Kidney epithelial cell (primary cell): ENCODE results near the gene ZNF446. TPM values are rescaled to one million over a fixed set of nuclear protein-coding genes. Genes with fewer than 3 reads are reported as not detected.

Experiments used
- DNase-seq: peaks from one replicate; pipeline ENCODE4 v3.0.0-alpha.2; 2010; ENCODE audit warnings: low read depth
- H3K27me3 ChIP-seq: 2 replicates; pipeline ENCODE4 v1.6.0; 2011; ENCODE audit warnings: low read length; ENCODE audit not compliant: control insufficient read depth, insufficient read depth
- H3K36me3 ChIP-seq: 2 replicates; pipeline ENCODE4 v1.5.1; 2011; ENCODE audit warnings: low read length; ENCODE audit not compliant: control insufficient read depth, insufficient read depth
- H3K4me3 ChIP-seq: 2 replicates; pipeline ENCODE4 v1.5.1; 2011; ENCODE audit warnings: low read depth, mild to moderate bottlenecking, control low read depth, low read length
- CTCF ChIP-seq: IDR thresholded peaks from 2 replicates; pipeline ENCODE4 v1.5.1; 2011; ENCODE audit warnings: mild to moderate bottlenecking, moderate library complexity, low read length, control low read depth, inconsistent platforms; ENCODE audit not compliant: insufficient read depth, poor library complexity, severe bottlenecking
- total RNA-seq: library from RNA; depleted of rRNA; stranded (reverse); fragments of >200 nt; gene quantifications from 2 replicates; pipeline ENCODE4 v1.2.3, GENCODE V29; 2015

ZNF446 gene
- total RNA-seq, 1 donor from 2014 or later, result 10.8 TPM

GRCh38 chr19:58516964-58517833, 41.0 kb downstream of the ZNF446 start:
- DNase-seq, result no peak
- TF ChIP-seq CTCF, result no peak
- Histone ChIP-seq H3K4me3 (no peak overlapping the region), H3K36me3 (no peaks in the 10 kb centered on the region), H3K27me3 (no peaks in the 10 kb centered on the region)

- no peak for TF ChIP-seq CTCF
- H3K36me3 ChIP-seq, result no peaks in the 10 kb centered on the region
- no peaks in the 10 kb centered on the region for H3K27me3 ChIP-seq
- H3K4me3 ChIP-seq, result peak overlapping the region; percentile 92
- no peak for DNase-seq
These were observed 42.3 kb downstream of the ZNF446 start for GRCh38 chr19:58518256-58519086.

GRCh38 chr19:58519087-58519354, 42.9 kb downstream of the ZNF446 start:
- Histone ChIP-seq H3K36me3 (no peaks in the 10 kb centered on the region), H3K4me3 (peak overlapping the region; percentile 92), H3K27me3 (no peaks in the 10 kb centered on the region)
- peak; percentile 91 for TF ChIP-seq CTCF
- no peak for DNase-seq

GRCh38 chr19:58519355-58520256, 43.5 kb downstream of the ZNF446 start, which contains the start of gene ZBTB45:
Gene ZBTB45, minus strand, starts transcription at chr19:58519810. Its CDS starts 2,137 bp downstream, at chr19:58517673.
- Histone ChIP-seq H3K4me3 (peak within 1 kb of the TSS; percentile 92), H3K36me3 (no peaks in the 10 kb centered on the region), H3K27me3 (no peaks in the 10 kb centered on the region)
- DNase-seq, result peak; percentile 71
- TF ChIP-seq CTCF, result peak; percentile 81

GRCh38 chr19:58520257-58520599, 44.1 kb downstream of the ZNF446 start:
- TF ChIP-seq CTCF, result no peak
- no peak for DNase-seq
- no peaks in the 10 kb centered on the region for H3K27me3 ChIP-seq
- peak overlapping the region; percentile 92 for H3K4me3 ChIP-seq
- H3K36me3 ChIP-seq, result no peaks in the 10 kb centered on the region
